Measurements from ENCODE around the gene CLCN4. TPM values are rescaled to one million over a fixed set of nuclear protein-coding genes. Genes with fewer than 3 reads are reported as not detected.

The CLCN4 gene
- total and polyA plus RNA-seq, 9 donors = 0.36 to 4.2 (median 3.0) TPM

DNA sequence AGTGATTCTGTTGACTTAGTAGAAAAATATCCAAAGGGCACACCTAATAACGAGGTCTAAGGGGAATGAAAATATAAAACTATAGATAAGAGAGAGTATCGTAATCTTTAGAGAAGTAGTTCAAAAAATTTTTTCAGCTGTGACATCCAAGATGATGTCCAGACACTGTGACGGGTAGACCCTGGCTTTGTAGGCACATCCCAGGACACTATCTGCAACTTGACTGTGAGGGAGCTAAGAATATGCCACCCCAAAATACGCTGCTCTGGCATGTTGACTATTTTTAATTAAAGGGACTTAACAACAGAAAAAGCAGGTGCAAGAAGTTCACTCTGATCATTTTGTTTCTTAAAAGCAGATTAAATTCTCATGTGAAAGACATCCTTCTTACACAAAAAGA is 89.5 kb downstream of the CLCN4 start:
- Histone ChIP-seq H3K27me3 (no peaks in the 10 kb centered on the region), H3K4me3 (no peak overlapping the region), H3K9me3 (no peaks in the 10 kb centered on the region), H3K4me1 (ENCODE audit: insufficient read depth) (peaks cover 4% of the 10 kb centered on the region), H3K27ac (no peak overlapping the region), H3K36me3 (no peaks in the 10 kb centered on the region)
- TF ChIP-seq, protein P1, sequence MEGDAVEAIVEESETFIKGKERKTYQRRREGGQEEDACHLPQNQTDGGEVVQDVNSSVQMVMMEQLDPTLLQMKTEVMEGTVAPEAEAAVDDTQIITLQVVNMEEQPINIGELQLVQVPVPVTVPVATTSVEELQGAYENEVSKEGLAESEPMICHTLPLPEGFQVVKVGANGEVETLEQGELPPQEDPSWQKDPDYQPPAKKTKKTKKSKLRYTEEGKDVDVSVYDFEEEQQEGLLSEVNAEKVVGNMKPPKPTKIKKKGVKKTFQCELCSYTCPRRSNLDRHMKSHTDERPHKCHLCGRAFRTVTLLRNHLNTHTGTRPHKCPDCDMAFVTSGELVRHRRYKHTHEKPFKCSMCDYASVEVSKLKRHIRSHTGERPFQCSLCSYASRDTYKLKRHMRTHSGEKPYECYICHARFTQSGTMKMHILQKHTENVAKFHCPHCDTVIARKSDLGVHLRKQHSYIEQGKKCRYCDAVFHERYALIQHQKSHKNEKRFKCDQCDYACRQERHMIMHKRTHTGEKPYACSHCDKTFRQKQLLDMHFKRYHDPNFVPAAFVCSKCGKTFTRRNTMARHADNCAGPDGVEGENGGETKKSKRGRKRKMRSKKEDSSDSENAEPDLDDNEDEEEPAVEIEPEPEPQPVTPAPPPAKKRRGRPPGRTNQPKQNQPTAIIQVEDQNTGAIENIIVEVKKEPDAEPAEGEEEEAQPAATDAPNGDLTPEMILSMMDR (IDR thresholded peaks at IDR 0.05) = no peak
- no peak for TF ChIP-seq EP300 (IDR thresholded peaks at IDR 0.05)
- TF ChIP-seq POLR2A (IDR thresholded peaks at IDR 0.05) = no peak
- DNase-seq = no peak
- 40 to 50% (median 45%) methylated on average over 4 of the region's 4 CpGs for WGBS, 3 donors
- intact Hi-C loops (cut with DNase I) = no loop called here

DNA sequence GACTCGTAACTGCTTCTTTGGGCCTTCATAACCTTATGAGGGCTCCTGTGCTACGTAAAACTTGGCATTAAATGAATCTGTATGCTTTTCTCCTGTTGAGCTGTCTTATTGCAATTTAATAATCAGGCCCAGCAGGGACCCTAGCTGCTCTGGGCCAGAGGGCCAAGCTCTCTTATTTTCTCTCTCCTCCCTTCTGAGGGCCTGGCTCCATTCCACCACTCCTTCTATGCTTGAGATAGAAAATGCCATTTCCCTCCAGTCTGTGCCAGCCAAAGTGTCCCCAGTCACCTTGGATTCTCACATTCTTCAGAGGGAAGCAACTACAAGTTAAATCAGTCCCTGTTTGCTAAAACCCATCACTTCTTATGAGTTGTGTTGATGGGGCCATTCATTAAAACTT is 90.1 kb downstream of the CLCN4 start:
- intact Hi-C loops (cut with DNase I) = no loop called here
- no peak overlapping the region for H3K27ac ChIP-seq
- no peaks in the 10 kb centered on the region for H3K27me3 ChIP-seq
- no peak for TF ChIP-seq EP300 (IDR thresholded peaks at IDR 0.05)
- TF ChIP-seq, protein P1 (IDR thresholded peaks at IDR 0.05) = no peak
- TF ChIP-seq POLR2A (IDR thresholded peaks at IDR 0.05) = no peak
- 71 to 78% (median 75%) methylated on average over 2 of the region's 2 CpGs for WGBS, 3 donors
- H3K9me3 ChIP-seq = no peaks in the 10 kb centered on the region
- DNase-seq = no peak
- H3K36me3 ChIP-seq = no peaks in the 10 kb centered on the region
- H3K4me1 ChIP-seq (ENCODE audit: insufficient read depth) = peaks cover 4% of the 10 kb centered on the region
- H3K4me3 ChIP-seq = no peak overlapping the region

DNA sequence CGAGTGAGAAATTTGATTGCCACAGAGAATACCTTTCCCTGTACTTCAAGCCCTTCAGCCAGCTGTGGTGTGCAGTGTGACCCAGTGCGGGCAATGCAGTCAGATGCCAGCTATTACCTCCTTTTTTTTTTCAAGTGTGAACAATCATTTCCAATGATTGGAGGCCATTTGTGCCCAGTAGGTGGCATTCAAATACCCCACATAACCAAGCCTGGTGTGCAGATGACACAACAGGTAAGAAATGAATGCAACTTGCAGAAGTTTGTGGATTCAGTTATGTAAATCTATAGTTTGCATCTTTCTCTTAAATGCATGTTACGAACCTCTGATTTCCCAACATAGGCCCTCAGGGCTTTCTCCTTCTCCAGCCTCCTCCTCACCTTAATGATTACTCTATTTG is 98.0 kb downstream of the CLCN4 start:
- Histone ChIP-seq H3K27ac (no peak overlapping the region), H3K9me3 (no peaks in the 10 kb centered on the region), H3K4me3 (no peak overlapping the region), H3K27me3 (no peaks in the 10 kb centered on the region), H3K4me1 (ENCODE audit: insufficient read depth) (no peaks in the 10 kb centered on the region), H3K36me3 (no peaks in the 10 kb centered on the region)
- intact Hi-C loops (cut with DNase I) = no loop called here
- WGBS, 3 donors = 70 to 81% (median 74%) methylated on average over 3 of the region's 3 CpGs
- TF ChIP-seq, protein P1 (IDR thresholded peaks at IDR 0.05) = no peak
- TF ChIP-seq EP300 (IDR thresholded peaks at IDR 0.05) (no peak), POLR2A (IDR thresholded peaks at IDR 0.05) (no peak)
- no peak for DNase-seq

DNA sequence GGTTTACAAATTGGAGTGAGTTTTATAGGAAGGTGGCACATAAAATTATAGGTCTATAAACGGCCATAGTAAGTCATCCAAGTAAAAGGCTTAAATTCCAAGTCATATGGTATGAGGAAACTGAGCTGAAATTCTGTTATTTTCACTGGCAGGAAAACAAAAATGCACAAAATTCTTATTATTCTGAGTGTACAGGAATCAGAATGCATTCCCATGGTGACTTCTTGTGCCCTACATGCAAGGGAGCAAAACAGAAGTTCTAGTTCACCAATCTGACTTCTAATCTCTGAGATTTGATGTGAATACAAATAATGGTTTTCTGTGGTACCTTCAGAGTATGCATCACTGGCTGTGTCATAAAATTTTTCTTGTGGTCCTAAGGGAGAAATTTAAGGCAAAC is 102.9 kb downstream of the CLCN4 start:
- Histone ChIP-seq H3K27me3 (no peaks in the 10 kb centered on the region), H3K4me1 (ENCODE audit: insufficient read depth) (no peaks in the 10 kb centered on the region), H3K27ac (no peak overlapping the region), H3K9me3 (no peaks in the 10 kb centered on the region), H3K36me3 (no peaks in the 10 kb centered on the region), H3K4me3 (no peak overlapping the region)
- TF ChIP-seq, protein P1 (IDR thresholded peaks at IDR 0.05) = no peak
- TF ChIP-seq EP300 (IDR thresholded peaks at IDR 0.05) (no peak), POLR2A (IDR thresholded peaks at IDR 0.05) (no peak)
- 11 to 19% (median 18%) methylated on average over 1 of the region's 1 CpG for WGBS, 3 donors
- intact Hi-C loops (cut with DNase I) = no loop called here
- no peak for DNase-seq

DNA sequence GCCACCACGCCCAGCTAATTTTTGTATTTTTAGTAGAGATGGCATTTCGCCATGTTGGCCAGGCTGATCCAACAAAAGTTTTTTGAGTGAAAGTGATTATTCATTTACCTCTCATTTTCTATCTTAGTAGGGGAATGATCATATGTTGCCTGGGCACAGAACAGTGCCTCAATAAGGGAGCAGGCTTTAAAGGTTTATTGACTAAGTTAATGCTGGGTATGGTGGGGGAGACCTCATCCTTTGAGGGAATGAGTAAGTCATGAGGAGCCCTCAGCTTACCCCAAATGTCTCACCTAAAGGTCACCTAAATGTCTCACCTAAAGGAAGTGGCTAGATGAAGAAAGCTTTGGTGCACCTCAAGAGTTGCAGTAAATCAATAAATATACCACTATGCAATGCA is 109.0 kb downstream of the CLCN4 start:
- H3K9me3 ChIP-seq = no peaks in the 10 kb centered on the region
- no peak overlapping the region for H3K4me3 ChIP-seq
- H3K4me1 ChIP-seq (ENCODE audit: insufficient read depth) = no peaks in the 10 kb centered on the region
- WGBS, 3 donors = 64 to 83% (median 74%) methylated on average over 2 of the region's 2 CpGs
- no peaks in the 10 kb centered on the region for H3K36me3 ChIP-seq
- TF ChIP-seq POLR2A (IDR thresholded peaks at IDR 0.05) = no peak
- TF ChIP-seq EP300 (IDR thresholded peaks at IDR 0.05) = no peak
- TF ChIP-seq, protein P1 (IDR thresholded peaks at IDR 0.05) = no peak
- DNase-seq = no peak
- no peaks in the 10 kb centered on the region for H3K27me3 ChIP-seq
- intact Hi-C loops (cut with DNase I) = no loop called here
- no peak overlapping the region for H3K27ac ChIP-seq

Data from ovary (tissue), 9 donors.